PC-3 (cell line): Measurements from ENCODE around the gene SCOC.

Experiments
- EZH2 ChIP-seq: fragments of 300-600 bp; sonication (generic); IDR thresholded peaks from one replicate; pipeline ENCODE4 v1.6.1; 2017; ENCODE audit warnings: antibody characterized with exemption, mild to moderate bottlenecking, low read length; ENCODE audit not compliant: unreplicated experiment
- EZH2phosphoT487 ChIP-seq: fragments of 300-600 bp; sonication (generic); IDR thresholded peaks from 2 replicates; pipeline ENCODE4 v1.6.1; 2018; ENCODE audit warnings: mild to moderate bottlenecking, antibody characterized with exemption, low read length, borderline replicate concordance
- TF ChIP-seq, protein P1 (sequence below): fragments of 300-600 bp; sonication (generic); conservative IDR thresholded peaks from 2 replicates; pipeline ENCODE4 v1.5.1; 2017; ENCODE audit warnings: antibody characterized with exemption, low read depth, mild to moderate bottlenecking, low read length

DNA sequence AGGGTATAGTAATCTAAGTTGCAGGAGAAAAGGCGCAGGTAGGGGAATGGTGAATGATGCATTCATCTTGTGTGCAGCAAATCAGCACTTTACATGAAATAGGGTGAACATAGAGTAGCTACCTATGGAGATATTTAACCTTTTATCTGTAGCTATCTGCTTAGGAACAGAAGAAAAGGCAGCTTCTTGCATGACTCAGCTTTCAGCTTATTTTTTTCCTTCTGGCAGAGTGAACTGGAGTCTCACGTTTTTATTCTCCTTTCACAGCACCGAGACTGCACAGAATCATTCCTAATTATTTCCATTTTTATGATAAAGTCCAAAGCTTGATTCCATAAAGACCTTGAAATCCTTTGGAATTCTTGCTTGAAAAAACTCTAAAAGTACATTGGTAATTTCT lies 4.8 kb upstream of the SCOC start:
- TF ChIP-seq EZH2: no peak
- TF ChIP-seq, protein P1, sequence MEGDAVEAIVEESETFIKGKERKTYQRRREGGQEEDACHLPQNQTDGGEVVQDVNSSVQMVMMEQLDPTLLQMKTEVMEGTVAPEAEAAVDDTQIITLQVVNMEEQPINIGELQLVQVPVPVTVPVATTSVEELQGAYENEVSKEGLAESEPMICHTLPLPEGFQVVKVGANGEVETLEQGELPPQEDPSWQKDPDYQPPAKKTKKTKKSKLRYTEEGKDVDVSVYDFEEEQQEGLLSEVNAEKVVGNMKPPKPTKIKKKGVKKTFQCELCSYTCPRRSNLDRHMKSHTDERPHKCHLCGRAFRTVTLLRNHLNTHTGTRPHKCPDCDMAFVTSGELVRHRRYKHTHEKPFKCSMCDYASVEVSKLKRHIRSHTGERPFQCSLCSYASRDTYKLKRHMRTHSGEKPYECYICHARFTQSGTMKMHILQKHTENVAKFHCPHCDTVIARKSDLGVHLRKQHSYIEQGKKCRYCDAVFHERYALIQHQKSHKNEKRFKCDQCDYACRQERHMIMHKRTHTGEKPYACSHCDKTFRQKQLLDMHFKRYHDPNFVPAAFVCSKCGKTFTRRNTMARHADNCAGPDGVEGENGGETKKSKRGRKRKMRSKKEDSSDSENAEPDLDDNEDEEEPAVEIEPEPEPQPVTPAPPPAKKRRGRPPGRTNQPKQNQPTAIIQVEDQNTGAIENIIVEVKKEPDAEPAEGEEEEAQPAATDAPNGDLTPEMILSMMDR: no peak
- TF ChIP-seq EZH2phosphoT487: no peak
